ENCODE data around the gene AKAIN1. TPM values are rescaled to one million over a fixed set of nuclear protein-coding genes. Genes with fewer than 3 reads are reported as not detected.
A peak's percentile ranks its signal among the peaks of the same experiment; 100 is the strongest.

AKAIN1 gene
- total RNA-seq, 2 experiments from 2014 or later = not detected

GRCh38 chr18:5237083-5237722 is 40.1 kb upstream of the AKAIN1 start:
- BruUV-seq (replicated peaks) = TSS peak; percentile 87
- Histone ChIP-seq H3K4me3 (ENCODE audit: low read depth, low read length, poor library complexity, severe bottlenecking) (peak overlapping the region; percentile 93), H3K9me2 (ENCODE audit: insufficient read depth, low read length) (no peaks in the 10 kb centered on the region), H3K36me3 (ENCODE audit: insufficient read depth, low read length) (peaks cover 27% of the 10 kb centered on the region), H3K4me1 (ENCODE audit: insufficient read depth, low read length, poor library complexity, severe bottlenecking) (peaks cover 49% of the 10 kb centered on the region), H4K20me1 (ENCODE audit: insufficient read depth, low read length) (0 out of 2 replicates have a peak, but pooled peaks cover 10% of the 10 kb centered on the region), H3K79me2 (ENCODE audit: insufficient read depth, low read depth, low read length) (peaks cover 36% of the 10 kb centered on the region), H3K4me2 (ENCODE audit: low read length) (peak overlapping the region; percentile 97), H2AFZ (ENCODE audit: low read length) (peak overlapping the region; percentile 87), H3K27ac (ENCODE audit: low read depth, low read length, poor library complexity, severe bottlenecking) (peak overlapping the region; percentile 78), H3K9me3 (ENCODE audit: low read length) (no peaks in the 10 kb centered on the region)
- ChIA-PET POLR2A (interaction anchor here (0.5 to 4.8 kb wide), 20 partner anchors 10 to 1523 kb away, joined by 3 to 56 read pairs (median 4); partner anchors contain the start of gene ZBTB14), CTCF (ENCODE audit: unreplicated experiment) (interaction anchor here (1.3 kb wide), 2 partner anchors 60 to 79 kb away, joined by 3 to 8 read pairs; no protein-coding TSS in a partner anchor)
- intact Hi-C loops (cut with micrococcal nuclease; ENCODE audit: unreplicated experiment) = loop anchor here (1.0 to 10.0 kb wide), 4 partner anchors 59 to 208 kb away; no protein-coding TSS in a partner anchor
- peak; percentile 19 for DNase-seq (ENCODE audit: low spot score)
- TF ChIP-seq EZH2phosphoT487 (IDR thresholded peaks at IDR 0.05; ENCODE audit: borderline replicate concordance, low read depth, low read length) (no peak), CTCF (conservative IDR thresholded peaks at IDR 0.05; ENCODE audit: low read length) (no peak)

GRCh38 chr18:5214583-5215351 is 17.7 kb upstream of the AKAIN1 start:
- Histone ChIP-seq H3K27ac (ENCODE audit: low read depth, low read length, poor library complexity, severe bottlenecking) (no peak overlapping the region), H3K4me3 (ENCODE audit: low read depth, low read length, poor library complexity, severe bottlenecking) (no peak overlapping the region), H3K79me2 (ENCODE audit: insufficient read depth, low read depth, low read length) (no peaks in the 10 kb centered on the region), H3K4me2 (ENCODE audit: low read length) (no peak overlapping the region), H3K9me3 (ENCODE audit: low read length) (no peaks in the 10 kb centered on the region), H4K20me1 (ENCODE audit: insufficient read depth, low read length) (no peaks in the 10 kb centered on the region), H3K4me1 (ENCODE audit: insufficient read depth, low read length, poor library complexity, severe bottlenecking) (no peaks in the 10 kb centered on the region), H3K36me3 (ENCODE audit: insufficient read depth, low read length) (no peaks in the 10 kb centered on the region), H2AFZ (ENCODE audit: low read length) (no peak overlapping the region), H3K9me2 (ENCODE audit: insufficient read depth, low read length) (no peaks in the 10 kb centered on the region)
- POLR2A ChIA-PET = interaction anchor here (0.6 to 1.2 kb wide), 4 partner anchors 20 to 1224 kb away, joined by 3 to 6 read pairs (median 4); no protein-coding TSS in a partner anchor
- TF ChIP-seq CTCF (conservative IDR thresholded peaks at IDR 0.05; ENCODE audit: low read length) (no peak), EZH2phosphoT487 (IDR thresholded peaks at IDR 0.05; ENCODE audit: borderline replicate concordance, low read depth, low read length) (no peak)
- CTCF ChIA-PET (ENCODE audit: unreplicated experiment) = no interaction called here
- BruUV-seq (replicated peaks) = no TSS peak
- intact Hi-C loops (cut with micrococcal nuclease; ENCODE audit: unreplicated experiment) = no loop called here
- no peak for DNase-seq (ENCODE audit: low spot score)
